WERI-Rb-1 (cell line): ENCODE results near the gene LIN7C.

Experiments
- DNase-seq: peaks from one replicate; pipeline ENCODE4 v3.0.0-alpha.2; 2020
- H3K27ac ChIP-seq: fragments of 250-450 bp; sonication (Bioruptor Pico); 2 replicates; pipeline ENCODE4 v1.5.1; 2020; ENCODE audit warnings: mild to moderate bottlenecking, moderate library complexity
- H3K27me3 ChIP-seq: fragments of 250-450 bp; sonication (Bioruptor Pico); 2 replicates; pipeline ENCODE4 v1.5.1; 2021; ENCODE audit warnings: mild to moderate bottlenecking, low read depth, moderate library complexity; ENCODE audit not compliant: insufficient read depth, severe bottlenecking
- H3K36me3 ChIP-seq: fragments of 250-450 bp; sonication (Bioruptor Pico); 2 replicates; pipeline ENCODE4 v1.5.1; 2020; ENCODE audit warnings: mild to moderate bottlenecking, moderate library complexity
- H3K4me3 ChIP-seq: 2 replicates; pipeline ENCODE4 v1.5.1; 2011; ENCODE audit warnings: low read depth, mild to moderate bottlenecking, control low read depth, low read length
- H3K9me3 ChIP-seq: fragments of 250-450 bp; sonication (Bioruptor Pico); 2 replicates; pipeline ENCODE4 v1.5.1; 2021; ENCODE audit warnings: mild to moderate bottlenecking, moderate library complexity; ENCODE audit not compliant: severe bottlenecking
- TF ChIP-seq, protein P1 (sequence below): IDR thresholded peaks from 2 replicates; pipeline ENCODE4 v1.5.1; 2011; ENCODE audit warnings: low read depth, mild to moderate bottlenecking, control low read depth, inconsistent platforms, low read length

LIN7C gene

DNA sequence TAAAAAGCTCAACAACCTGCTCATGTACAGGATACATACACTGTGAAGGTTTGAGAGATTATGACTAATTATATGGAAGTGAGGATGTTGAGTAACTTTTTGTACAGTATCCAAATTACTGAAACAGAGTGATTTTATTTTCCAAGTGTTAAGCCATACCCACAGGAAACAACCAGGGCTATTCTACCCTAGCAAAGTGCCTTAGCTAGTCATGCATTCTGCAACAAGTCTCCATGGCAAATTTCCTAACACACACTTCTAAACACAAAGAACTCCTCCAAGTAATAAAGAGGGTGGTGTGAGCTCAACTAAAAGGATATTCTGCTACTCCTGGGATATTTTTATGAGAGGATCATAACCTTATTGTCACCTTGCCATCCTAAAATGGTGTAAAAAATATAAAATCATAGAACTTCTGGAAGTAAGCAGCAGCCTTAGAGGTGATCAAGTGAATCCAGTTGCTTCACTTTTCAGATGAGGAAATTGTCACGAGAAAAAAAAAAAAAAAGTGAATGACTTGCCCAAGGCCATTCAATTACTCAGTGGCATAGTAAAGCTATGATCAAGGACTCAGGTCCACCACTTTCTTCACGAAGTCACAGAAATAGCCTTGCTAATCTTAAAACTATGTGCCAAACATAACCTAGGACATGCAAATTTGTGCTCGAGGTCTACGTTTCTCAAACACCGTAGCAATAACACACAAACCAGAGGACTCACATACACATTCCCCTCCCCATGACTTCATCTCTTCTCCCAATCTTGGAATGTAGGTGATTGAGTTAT lies 38.2 kb downstream of the LIN7C start:
- TF ChIP-seq, protein P1, sequence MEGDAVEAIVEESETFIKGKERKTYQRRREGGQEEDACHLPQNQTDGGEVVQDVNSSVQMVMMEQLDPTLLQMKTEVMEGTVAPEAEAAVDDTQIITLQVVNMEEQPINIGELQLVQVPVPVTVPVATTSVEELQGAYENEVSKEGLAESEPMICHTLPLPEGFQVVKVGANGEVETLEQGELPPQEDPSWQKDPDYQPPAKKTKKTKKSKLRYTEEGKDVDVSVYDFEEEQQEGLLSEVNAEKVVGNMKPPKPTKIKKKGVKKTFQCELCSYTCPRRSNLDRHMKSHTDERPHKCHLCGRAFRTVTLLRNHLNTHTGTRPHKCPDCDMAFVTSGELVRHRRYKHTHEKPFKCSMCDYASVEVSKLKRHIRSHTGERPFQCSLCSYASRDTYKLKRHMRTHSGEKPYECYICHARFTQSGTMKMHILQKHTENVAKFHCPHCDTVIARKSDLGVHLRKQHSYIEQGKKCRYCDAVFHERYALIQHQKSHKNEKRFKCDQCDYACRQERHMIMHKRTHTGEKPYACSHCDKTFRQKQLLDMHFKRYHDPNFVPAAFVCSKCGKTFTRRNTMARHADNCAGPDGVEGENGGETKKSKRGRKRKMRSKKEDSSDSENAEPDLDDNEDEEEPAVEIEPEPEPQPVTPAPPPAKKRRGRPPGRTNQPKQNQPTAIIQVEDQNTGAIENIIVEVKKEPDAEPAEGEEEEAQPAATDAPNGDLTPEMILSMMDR: no peak

DNA sequence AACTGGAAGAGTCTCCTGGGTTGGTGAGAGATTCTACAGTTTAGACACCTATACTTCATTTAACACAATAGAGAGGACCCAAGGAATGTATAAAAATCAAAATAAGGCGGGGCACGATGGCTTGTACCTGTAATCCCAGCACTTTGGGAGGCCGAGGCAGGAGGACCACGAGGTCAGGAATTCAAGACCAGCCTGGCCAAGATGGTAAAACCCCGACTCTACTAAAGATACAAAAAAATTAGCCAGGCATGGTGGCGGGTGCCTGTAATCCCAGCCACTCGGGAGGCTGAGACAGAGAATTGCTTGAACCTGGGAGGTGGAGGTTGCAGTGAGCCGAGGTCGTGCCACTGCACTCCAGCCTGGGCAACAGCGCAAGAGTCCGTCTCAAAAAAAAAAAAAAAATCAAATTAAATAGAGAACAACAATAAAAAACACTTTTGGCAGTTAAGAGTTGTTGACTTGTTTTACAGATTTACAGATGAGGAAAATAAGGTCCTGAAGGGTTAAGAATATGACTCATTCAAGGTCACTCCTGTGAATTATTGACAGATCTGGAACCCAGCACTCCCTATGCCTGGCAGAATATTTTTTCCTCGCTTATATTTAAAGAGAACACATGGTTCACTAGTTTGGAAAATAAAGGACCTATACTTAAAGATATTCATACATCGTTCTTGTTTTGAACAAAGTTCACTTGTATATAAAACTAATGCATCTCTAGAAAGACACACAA lies 39.2 kb downstream of the LIN7C start:
- no peak overlapping the region for H3K4me3 ChIP-seq
- no peak for DNase-seq
- no peak overlapping the region for H3K27ac ChIP-seq
- no peaks in the 10 kb centered on the region for H3K27me3 ChIP-seq
- H3K9me3 ChIP-seq: no peaks in the 10 kb centered on the region
- TF ChIP-seq, protein P1: no peak
- no peaks in the 10 kb centered on the region for H3K36me3 ChIP-seq

More for the DNA sequence above, 38.2 kb downstream of the LIN7C start:
- Histone ChIP-seq H3K27me3 (no peaks in the 10 kb centered on the region), H3K4me3 (no peak overlapping the region), H3K9me3 (no peaks in the 10 kb centered on the region), H3K36me3 (no peaks in the 10 kb centered on the region), H3K27ac (no peak overlapping the region)
- DNase-seq: no peak

GRCh38 chr11:27466363-27466762 lies 40.2 kb downstream of the LIN7C start:
- DNase-seq: no peak
- Histone ChIP-seq H3K36me3 (no peaks in the 10 kb centered on the region), H3K4me3 (no peak overlapping the region), H3K27ac (no peak overlapping the region), H3K9me3 (no peaks in the 10 kb centered on the region), H3K27me3 (no peaks in the 10 kb centered on the region)
- TF ChIP-seq, protein P1: no peak

DNA sequence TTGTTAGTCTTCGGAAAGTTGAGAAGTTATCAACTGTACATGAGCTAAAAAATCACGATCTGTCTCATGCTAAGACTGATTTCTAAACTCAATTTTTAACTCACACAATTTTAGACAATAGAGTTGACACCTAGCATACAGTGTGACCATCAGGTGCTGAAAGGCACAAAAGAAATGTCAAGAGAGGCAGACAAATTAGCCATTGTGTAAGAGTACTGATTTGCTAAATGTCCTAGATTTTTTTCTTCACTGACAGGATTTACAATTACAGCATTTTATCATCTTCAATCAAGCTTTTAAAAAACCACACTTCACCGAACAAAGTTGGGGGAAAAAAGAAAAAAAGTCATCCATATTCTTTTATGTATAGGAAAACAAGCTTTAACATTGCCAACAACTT lies 40.9 kb downstream of the LIN7C start:
- H3K36me3 ChIP-seq: no peaks in the 10 kb centered on the region
- H3K27me3 ChIP-seq: no peaks in the 10 kb centered on the region
- no peak overlapping the region for H3K4me3 ChIP-seq
- H3K9me3 ChIP-seq: no peaks in the 10 kb centered on the region
- TF ChIP-seq, protein P1: no peak
- H3K27ac ChIP-seq: no peak overlapping the region
- no peak for DNase-seq

DNA sequence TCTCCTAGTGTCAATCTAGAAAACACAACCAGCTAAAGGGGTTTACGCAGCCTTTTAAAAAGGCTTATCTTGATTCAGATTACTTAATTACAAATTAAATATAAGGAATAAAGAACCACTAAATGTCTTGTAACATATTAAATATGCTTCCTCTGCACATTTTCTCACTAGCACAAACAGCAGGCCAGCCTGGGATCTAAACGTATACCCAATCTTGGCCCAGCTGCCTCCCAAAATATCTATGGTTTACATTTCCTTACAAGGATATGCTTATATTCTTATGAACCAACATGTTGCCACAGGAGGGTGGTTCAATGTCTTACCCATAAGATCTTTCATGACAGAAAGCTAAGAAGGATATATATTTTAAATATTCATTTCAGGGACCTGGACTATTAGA lies 41.7 kb downstream of the LIN7C start:
- Histone ChIP-seq H3K27ac (no peak overlapping the region), H3K36me3 (no peaks in the 10 kb centered on the region), H3K4me3 (no peak overlapping the region), H3K9me3 (no peaks in the 10 kb centered on the region), H3K27me3 (no peaks in the 10 kb centered on the region)
- no peak for DNase-seq
- TF ChIP-seq, protein P1: no peak
